NCI-H2196 (cell line): Measurements from ENCODE around the gene EEF1AKMT1.
"Not testable (repeated sequence)": the region's sequence is repeated elsewhere in the genome, so short reads cannot be mapped to it uniquely, and the experiment has no call there.

ENCODE experiments used
- DNase-seq: peaks from one replicate; lab custom pipeline; 2025; ENCODE audit not compliant: unreplicated experiment; lab: John Stamatoyannopoulos, UW

The EEF1AKMT1 gene

GRCh38 chr13:20778311-20778710 lies 4.5 kb upstream of the EEF1AKMT1 start:
- no peak for DNase-seq

GRCh38 chr13:20776751-20777150 lies 3.0 kb upstream of the EEF1AKMT1 start:
- no peak for DNase-seq

- no peak for DNase-seq
Measured at GRCh38 chr13:20775961-20776360, 2.2 kb upstream of the EEF1AKMT1 start.

- DNase-seq, result no peak
Measured at GRCh38 chr13:20774746-20775145, 985 bp upstream of the EEF1AKMT1 start.

GRCh38 chr13:20772401-20773131 lies 1.2 kb downstream of the EEF1AKMT1 start:
- DNase-seq, result no peak

- DNase-seq, result no peak
Measured at GRCh38 chr13:20769834-20770233, 3.9 kb downstream of the EEF1AKMT1 start.

- DNase-seq, result no peak
Measured at GRCh38 chr13:20769091-20769490, 4.7 kb downstream of the EEF1AKMT1 start.

GRCh38 chr13:20767309-20767943 lies 6.3 kb downstream of the EEF1AKMT1 start:
- DNase-seq, result no peak

- no peak for DNase-seq
Measured at GRCh38 chr13:20760872-20761271, 12.9 kb downstream of the EEF1AKMT1 start.

- no peak for DNase-seq
Measured at GRCh38 chr13:20754009-20754408, 19.8 kb downstream of the EEF1AKMT1 start.

- DNase-seq, result no peak
Measured at GRCh38 chr13:20749377-20749776, 24.4 kb downstream of the EEF1AKMT1 start.

- DNase-seq, result not testable (repeated sequence)
Measured at GRCh38 chr13:20743830-20744404, 29.8 kb downstream of the EEF1AKMT1 start.

- DNase-seq, result no peak
Measured at GRCh38 chr13:20740021-20740420, 33.7 kb downstream of the EEF1AKMT1 start.

- no peak for DNase-seq
Measured at GRCh38 chr13:20738616-20739015, 35.1 kb downstream of the EEF1AKMT1 start.

- no peak for DNase-seq
Measured at GRCh38 chr13:20729633-20730585, 43.9 kb downstream of the EEF1AKMT1 start.

- DNase-seq, result no peak
Measured at GRCh38 chr13:20728579-20729311, 45.0 kb downstream of the EEF1AKMT1 start.

GRCh38 chr13:20727856-20728255 lies 45.9 kb downstream of the EEF1AKMT1 start:
- DNase-seq, result no peak

- DNase-seq, result no peak
Measured at GRCh38 chr13:20721454-20722357, 52.1 kb downstream of the EEF1AKMT1 start.

- no peak for DNase-seq
Measured at GRCh38 chr13:20721058-20721453, 52.7 kb downstream of the EEF1AKMT1 start.
